Ovary (tissue), 9 donors: Measurements from ENCODE around the gene INTS7. TPM values are rescaled to one million over a fixed set of nuclear protein-coding genes. Genes with fewer than 3 reads are reported as not detected.

Source experiments
- DNase-seq, 5 donors: peaks; one replicate each; pipeline ENCODE4 v3.0.0-alpha.2; 2019 to 2020
- H3K27ac ChIP-seq, 2 donors: fragments of 200-600 bp; one replicate each; pipeline versions ENCODE4 v1.5.1 to v1.8.0; 2019 to 2022
- H3K27me3 ChIP-seq: fragments of 200-600 bp; one replicate; pipeline ENCODE4 v1.8.0; 2022
- H3K36me3 ChIP-seq: fragments of 200-600 bp; sonication (generic); one replicate; pipeline ENCODE4 v1.5.1; 2019
- H3K4me1 ChIP-seq: one replicate; pipeline ENCODE4 v1.8.1; 2013; ENCODE audit warnings: mild to moderate bottlenecking, moderate library complexity; ENCODE audit not compliant: insufficient read depth
- H3K4me3 ChIP-seq: fragments of 200-600 bp; sonication (generic); one replicate; pipeline ENCODE4 v1.5.1; 2017
- H3K9me3 ChIP-seq, 2 donors: fragments of 200-600 bp in 1 of 2; sonication (generic) in 1 of 2; one replicate each; pipeline versions ENCODE4 v1.5.1 to v1.8.1; 2013 to 2019; ENCODE audit warnings: mild to moderate bottlenecking in 1 of 2, moderate library complexity in 1 of 2
- EP300 ChIP-seq: sonication (generic); formaldehyde crosslinking; IDR thresholded peaks from one replicate; pipeline ENCODE4 v1.6.1; 2017; ENCODE audit warnings: antibody characterized with exemption
- POLR2A ChIP-seq: fragments of 450-650 bp; IDR thresholded peaks from one replicate; pipeline ENCODE4 v1.6.1; 2017; ENCODE audit warnings: antibody characterized with exemption, mild to moderate bottlenecking, moderate library complexity
- WGBS, 3 donors: extraction: QIAGEN DNeasy Blood & Tissue Kit in 1 of 3; methylation state at CpG; one replicate each; pipeline versions ENCODE4 v1.1.5 to v1.1.7; 2013 to 2017; 5-methylcytosine and 5-hydroxymethylcytosine counted together
- intact Hi-C, 4 donors: fragments of 100-400 bp; cut with DNase I; formaldehyde crosslinking; loops; one replicate each; pipeline versions ENCODE4 v1.11.0 to v1.15.1; 2022 to 2023
- polyA plus RNA-seq, 2 donors: library from polyadenylated mRNA; stranded (reverse); fragments of 200-250 nt in 1 of 2; fragments of 350-450 nt in 1 of 2; fragmentation: Illumina TruSeq in 1 of 2; extraction: RNeasy Lipid Tissue Mini Kit (QIAGEN cat#74804) in 1 of 2; gene quantifications; one replicate each; pipeline ENCODE4 v1.2.3, GENCODE V29; 2013 to 2014
- total RNA-seq, 7 donors: library from RNA; depleted of rRNA in 2 of 7; stranded (reverse); fragments of >200 nt in 2 of 7; fragmentation: NEBNext Ultra II Directional in 3 of 7; extraction: Animal tissue kit (Norgen Biotek cat#: 25700) in 3 of 7; gene quantifications; one replicate each; pipeline versions ENCODE4 v1.1.0 to v1.2.4, GENCODE V29; 2016 to 2023
- TF ChIP-seq, protein P1 (sequence below), 3 donors: fragments of 450-650 bp in 2 of 3; fragments of 200-600 bp in 1 of 3; IDR thresholded peaks; one replicate each; pipeline versions ENCODE4 v1.5.1 to v1.8.0; 2016 to 2022; ENCODE audit warnings: antibody characterized with exemption in 3 of 3, mild to moderate bottlenecking in 1 of 3
- donor health status: DM: no; HTN: no; CAD: no; lungs with moderate emphysema.
- donor health status: DM: no; HTN: no; CAD: no.
- donor health status: Bipolar disorder and iron deficiency.
- donor health status: DM: yes; HTN: yes; CAD: no.
- donor health status: DM: no; HTN: no; CAD: no.
- donor health status: DM: yes; HTN: yes; CAD: no.

INTS7 gene
- total and polyA plus RNA-seq, 9 donors, result 4.0 to 19.1 (median 7.0) TPM

- H3K4me3 ChIP-seq, result no peak overlapping the region
- 84 to 96% (median 92%) methylated on average over 2 of the region's 2 CpGs for WGBS, 3 donors
Observed at GRCh38 chr1:211901945-211902344, 133.4 kb downstream of the INTS7 start.

GRCh38 chr1:211900441-211900840 lies 134.9 kb downstream of the INTS7 start:
- no peak for DNase-seq
- Histone ChIP-seq H3K27ac (no peak overlapping the region), H3K36me3 (no peaks in the 10 kb centered on the region), H3K9me3 (no peaks in the 10 kb centered on the region), H3K4me3 (no peak overlapping the region), H3K4me1 (no peaks in the 10 kb centered on the region), H3K27me3 (no peaks in the 10 kb centered on the region)
- intact Hi-C loops, result no loop called here
- TF ChIP-seq, protein P1, sequence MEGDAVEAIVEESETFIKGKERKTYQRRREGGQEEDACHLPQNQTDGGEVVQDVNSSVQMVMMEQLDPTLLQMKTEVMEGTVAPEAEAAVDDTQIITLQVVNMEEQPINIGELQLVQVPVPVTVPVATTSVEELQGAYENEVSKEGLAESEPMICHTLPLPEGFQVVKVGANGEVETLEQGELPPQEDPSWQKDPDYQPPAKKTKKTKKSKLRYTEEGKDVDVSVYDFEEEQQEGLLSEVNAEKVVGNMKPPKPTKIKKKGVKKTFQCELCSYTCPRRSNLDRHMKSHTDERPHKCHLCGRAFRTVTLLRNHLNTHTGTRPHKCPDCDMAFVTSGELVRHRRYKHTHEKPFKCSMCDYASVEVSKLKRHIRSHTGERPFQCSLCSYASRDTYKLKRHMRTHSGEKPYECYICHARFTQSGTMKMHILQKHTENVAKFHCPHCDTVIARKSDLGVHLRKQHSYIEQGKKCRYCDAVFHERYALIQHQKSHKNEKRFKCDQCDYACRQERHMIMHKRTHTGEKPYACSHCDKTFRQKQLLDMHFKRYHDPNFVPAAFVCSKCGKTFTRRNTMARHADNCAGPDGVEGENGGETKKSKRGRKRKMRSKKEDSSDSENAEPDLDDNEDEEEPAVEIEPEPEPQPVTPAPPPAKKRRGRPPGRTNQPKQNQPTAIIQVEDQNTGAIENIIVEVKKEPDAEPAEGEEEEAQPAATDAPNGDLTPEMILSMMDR (IDR thresholded peaks at IDR 0.05), result no peak
- no peak for TF ChIP-seq EP300
- WGBS, 3 donors, result 81 to 89% (median 86%) methylated on average over 2 of the region's 2 CpGs

More at GRCh38 chr1:211901945-211902344, 133.4 kb downstream of the INTS7 start:
- no peaks in the 10 kb centered on the region for H3K36me3 ChIP-seq
- DNase-seq, result no peak
- H3K9me3 ChIP-seq, result no peaks in the 10 kb centered on the region
- H3K27ac ChIP-seq, result no peak overlapping the region
- H3K4me1 ChIP-seq, result no peaks in the 10 kb centered on the region
- intact Hi-C loops, result no loop called here
- TF ChIP-seq POLR2A (no peak), EP300 (no peak)
- TF ChIP-seq, protein P1 (IDR thresholded peaks at IDR 0.05), result no peak
- no peaks in the 10 kb centered on the region for H3K27me3 ChIP-seq

DNA sequence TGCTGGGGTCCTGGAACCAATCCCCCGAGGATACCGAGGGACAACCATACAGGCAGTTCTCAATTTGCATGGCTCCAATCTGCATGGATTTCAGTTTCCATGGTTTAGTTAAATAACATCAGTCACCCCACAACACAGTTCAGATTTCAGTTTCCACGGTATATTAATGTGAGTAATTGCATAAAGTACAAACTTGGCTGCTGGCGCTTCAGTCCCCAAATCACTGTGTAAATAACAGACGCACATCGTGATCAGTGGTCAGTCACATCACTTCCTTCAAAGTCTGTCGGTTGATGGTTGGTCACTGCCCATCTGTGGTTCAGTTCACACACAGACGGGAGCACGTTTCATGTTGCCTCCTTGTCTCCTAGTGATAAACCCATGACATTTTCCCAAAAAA lies 138.4 kb downstream of the INTS7 start:
- 39 to 65% (median 59%) methylated on average over 9 of the region's 9 CpGs for WGBS, 3 donors
- no peak for DNase-seq
- Histone ChIP-seq H3K4me1 (no peaks in the 10 kb centered on the region), H3K9me3 (no peaks in the 10 kb centered on the region), H3K27ac (no peak overlapping the region), H3K27me3 (no peaks in the 10 kb centered on the region), H3K4me3 (no peak overlapping the region), H3K36me3 (no peaks in the 10 kb centered on the region)
- TF ChIP-seq, protein P1 (IDR thresholded peaks at IDR 0.05), result no peak
- intact Hi-C loops, result no loop called here

- H3K4me3 ChIP-seq, result no peak overlapping the region
- no peaks in the 10 kb centered on the region for H3K4me1 ChIP-seq
- TF ChIP-seq POLR2A (no peak), EP300 (no peak)
- TF ChIP-seq, protein P1 (IDR thresholded peaks at IDR 0.05), result no peak
- DNase-seq, result no peak
- no peaks in the 10 kb centered on the region for H3K9me3 ChIP-seq
- intact Hi-C loops, result no loop called here
- WGBS, 3 donors, result 72 to 80% (median 75%) methylated on average over 3 of the region's 3 CpGs
- H3K36me3 ChIP-seq, result no peaks in the 10 kb centered on the region
- H3K27me3 ChIP-seq, result no peaks in the 10 kb centered on the region
- no peak overlapping the region for H3K27ac ChIP-seq
Observed at GRCh38 chr1:211895126-211895759, 140.1 kb downstream of the INTS7 start.
